Measurements from ENCODE around the gene MFSD2B. TPM values are rescaled to one million over a fixed set of nuclear protein-coding genes. Genes with fewer than 3 reads are reported as not detected.

Gene MFSD2B
- total and polyA plus RNA-seq, 4 experiments from 2014 or later, result not detected

- Mint-ChIP-seq H3K27ac (no peak overlapping the region), H3K4me1 (peaks cover 0 to 11% (median under 1%) of the 10 kb centered on the region in 4 donors), H3K36me3 (peaks cover 0 to under 1% of the 10 kb centered on the region in 2 donors), H3K27me3 (peaks cover 22 to 23% of the 10 kb centered on the region in 2 donors), H3K9me3 (no peaks in the 10 kb centered on the region), H3K4me3 (no peak overlapping the region)
- CTCF ChIA-PET (ENCODE audit: partially characterized antibody), result no interaction called here
- intact Hi-C loops (cut with micrococcal nuclease), result no loop called here
- POLR2A ChIA-PET (ENCODE audit: partially characterized antibody), result interaction anchor here (1.6 kb wide), 1 partner anchor 81 kb away, joined by 3 read pairs; the partner anchor contains the start of gene ATAD2B
- no peak for DNase-seq
- Histone ChIP-seq H3K4me1 (ENCODE audit: insufficient read depth, low read length) (peaks cover 11% of the 10 kb centered on the region), H3K9me3 (ENCODE audit: control insufficient read depth in 1 of 2, low read length in 2 of 2) (no peaks in the 10 kb centered on the region), H3K4me3 (ENCODE audit: low read length in 2 of 2) (no peak overlapping the region), H3K27me3 (ENCODE audit: insufficient read depth, low read length) (peaks cover 5% of the 10 kb centered on the region), H3K27ac (ENCODE audit: low read depth, low read length) (no peak overlapping the region), H3K36me3 (ENCODE audit: insufficient read depth, low read length) (no peaks in the 10 kb centered on the region)
These were observed 2.2 kb upstream of the MFSD2B start for GRCh38 chr2:24007693-24008092.

DNA sequence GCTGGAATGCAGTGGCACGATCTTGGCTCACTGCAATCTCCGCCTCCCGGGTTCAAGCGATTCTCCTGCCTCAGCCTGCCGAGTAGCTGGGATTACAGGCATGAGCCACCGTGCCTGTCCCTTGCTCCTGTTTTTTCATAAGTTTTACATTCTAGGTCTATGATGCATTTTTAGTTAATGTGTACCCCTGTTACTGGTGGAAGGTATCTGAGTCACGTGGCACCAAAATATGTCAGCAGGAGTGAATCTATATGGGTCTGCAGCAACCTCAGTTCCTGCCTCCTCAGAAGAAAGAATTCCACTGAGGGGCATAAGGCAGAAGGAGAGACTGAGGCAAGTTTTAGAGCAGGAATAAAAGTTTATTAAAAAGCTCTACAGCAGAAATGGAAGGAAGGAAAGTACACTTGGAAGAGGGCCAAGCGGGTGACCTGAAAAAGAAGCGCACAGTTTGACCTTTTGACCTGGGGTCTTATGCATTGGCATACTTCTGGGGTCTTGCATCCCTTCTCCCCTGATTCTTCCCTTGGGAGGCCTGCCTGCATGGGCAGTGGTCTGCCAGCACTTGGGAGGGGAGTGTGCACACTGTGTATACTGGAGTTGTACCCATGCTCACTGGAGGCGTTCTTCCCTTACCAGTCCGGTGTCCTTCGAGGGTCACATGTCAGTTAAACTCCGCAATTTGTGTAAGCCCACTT is 1.1 kb upstream of the MFSD2B start:
- no peaks in the 10 kb centered on the region for H3K9me3 ChIP-seq (ENCODE audit: control insufficient read depth in 1 of 2, low read length in 2 of 2)
- H3K4me3 ChIP-seq (ENCODE audit: low read length in 2 of 2), result no peak overlapping the region
- peaks cover 0 to 11% (median under 1%) of the 10 kb centered on the region in 4 donors for H3K4me1 Mint-ChIP-seq
- peak overlapping the region in 1 of 7 donors; percentile 49 for H3K27ac Mint-ChIP-seq
- H3K9me3 Mint-ChIP-seq, result no peaks in the 10 kb centered on the region
- no peaks in the 10 kb centered on the region for H3K36me3 Mint-ChIP-seq
- H3K4me1 ChIP-seq (ENCODE audit: insufficient read depth, low read length), result peaks cover 11% of the 10 kb centered on the region
- intact Hi-C loops (cut with micrococcal nuclease), result no loop called here
- H3K4me3 Mint-ChIP-seq, result no peak overlapping the region
- ChIA-PET POLR2A (ENCODE audit: partially characterized antibody) (interaction anchor here (1.6 kb wide), 1 partner anchor 82 kb away, joined by 3 read pairs; the partner anchor contains the start of gene ATAD2B), CTCF (ENCODE audit: partially characterized antibody) (no interaction called here)
- H3K27me3 Mint-ChIP-seq, result peaks cover 22 to 27% of the 10 kb centered on the region in 2 donors
- DNase-seq, result no peak
- no peak overlapping the region for H3K27ac ChIP-seq (ENCODE audit: low read depth, low read length)
- no peaks in the 10 kb centered on the region for H3K36me3 ChIP-seq (ENCODE audit: insufficient read depth, low read length)
- H3K27me3 ChIP-seq (ENCODE audit: insufficient read depth, low read length), result peaks cover 5% of the 10 kb centered on the region

GRCh38 chr2:24009367-24009679 is 562 bp upstream of the MFSD2B start:
- H3K9me3 Mint-ChIP-seq, result no peaks in the 10 kb centered on the region
- peak overlapping the region in 1 of 7 donors; percentile 49 for H3K27ac Mint-ChIP-seq
- H3K27me3 ChIP-seq (ENCODE audit: insufficient read depth, low read length), result peaks cover 5% of the 10 kb centered on the region
- H3K4me1 Mint-ChIP-seq, result peaks cover 0 to 11% (median under 1%) of the 10 kb centered on the region in 4 donors
- intact Hi-C loops (cut with micrococcal nuclease), result no loop called here
- no peak overlapping the region for H3K27ac ChIP-seq (ENCODE audit: low read depth, low read length)
- H3K36me3 Mint-ChIP-seq, result no peaks in the 10 kb centered on the region
- no peaks in the 10 kb centered on the region for H3K9me3 ChIP-seq (ENCODE audit: control insufficient read depth in 1 of 2, low read length in 2 of 2)
- H3K4me1 ChIP-seq (ENCODE audit: insufficient read depth, low read length), result peaks cover 11% of the 10 kb centered on the region
- H3K27me3 Mint-ChIP-seq, result peaks cover 22 to 28% of the 10 kb centered on the region in 2 donors
- ChIA-PET POLR2A (ENCODE audit: partially characterized antibody) (interaction anchor here (1.6 kb wide), 1 partner anchor 83 kb away, joined by 3 read pairs; the partner anchor contains the start of gene ATAD2B), CTCF (ENCODE audit: partially characterized antibody) (no interaction called here)
- H3K36me3 ChIP-seq (ENCODE audit: insufficient read depth, low read length), result no peaks in the 10 kb centered on the region
- no peak for DNase-seq
- H3K4me3 ChIP-seq (ENCODE audit: low read length in 2 of 2), result no peak overlapping the region
- H3K4me3 Mint-ChIP-seq, result no peak overlapping the region

GRCh38 chr2:24010477-24011249 is 778 bp downstream of the MFSD2B start:
- H3K36me3 Mint-ChIP-seq, result no peaks in the 10 kb centered on the region

GRCh38 chr2:24011250-24012104 is 1.6 kb downstream of the MFSD2B start:
- peak overlapping the region in 1 of 8 donors; percentile 18 for H3K4me3 Mint-ChIP-seq
- Histone ChIP-seq H3K27ac (ENCODE audit: low read depth, low read length) (no peak overlapping the region), H3K4me3 (ENCODE audit: low read length in 2 of 2) (no peak overlapping the region), H3K36me3 (ENCODE audit: insufficient read depth, low read length) (no peaks in the 10 kb centered on the region), H3K4me1 (ENCODE audit: insufficient read depth, low read length) (peaks cover 11% of the 10 kb centered on the region), H3K9me3 (ENCODE audit: control insufficient read depth in 1 of 2, low read length in 2 of 2) (no peaks in the 10 kb centered on the region), H3K27me3 (ENCODE audit: insufficient read depth, low read length) (peaks cover 5% of the 10 kb centered on the region)
- H3K27me3 Mint-ChIP-seq, result peaks cover 24 to 31% of the 10 kb centered on the region in 2 donors
- peaks cover 0 to 11% (median under 1%) of the 10 kb centered on the region in 4 donors for H3K4me1 Mint-ChIP-seq
- no peaks in the 10 kb centered on the region for H3K36me3 Mint-ChIP-seq
- intact Hi-C loops (cut with micrococcal nuclease), result no loop called here
- H3K27ac Mint-ChIP-seq, result peak overlapping the region in 1 of 7 donors; percentile 81
- DNase-seq, result no peak
- no peaks in the 10 kb centered on the region for H3K9me3 Mint-ChIP-seq
- ChIA-PET CTCF (ENCODE audit: partially characterized antibody) (interaction anchor here (1.2 kb wide), 2 partner anchors 11 to 187 kb away, joined by 3 read pairs; no protein-coding TSS in a partner anchor), POLR2A (ENCODE audit: partially characterized antibody) (no interaction called here)

More at GRCh38 chr2:24010477-24011249, 778 bp downstream of the MFSD2B start:
- Mint-ChIP-seq H3K27me3 (peaks cover 24 to 31% of the 10 kb centered on the region in 2 donors), H3K4me1 (peaks cover 0 to 11% (median under 1%) of the 10 kb centered on the region in 4 donors), H3K27ac (no peak overlapping the region), H3K9me3 (no peaks in the 10 kb centered on the region), H3K4me3 (no peak overlapping the region)
- H3K27ac ChIP-seq (ENCODE audit: low read depth, low read length), result no peak overlapping the region
- peaks cover 5% of the 10 kb centered on the region for H3K27me3 ChIP-seq (ENCODE audit: insufficient read depth, low read length)
- ChIA-PET POLR2A (ENCODE audit: partially characterized antibody) (no interaction called here), CTCF (ENCODE audit: partially characterized antibody) (interaction anchor here (1.2 kb wide), 2 partner anchors 12 to 186 kb away, joined by 3 read pairs; no protein-coding TSS in a partner anchor)
- H3K4me1 ChIP-seq (ENCODE audit: insufficient read depth, low read length), result peaks cover 11% of the 10 kb centered on the region
- no peak for DNase-seq
- H3K4me3 ChIP-seq (ENCODE audit: low read length in 2 of 2), result no peak overlapping the region
- no peaks in the 10 kb centered on the region for H3K9me3 ChIP-seq (ENCODE audit: control insufficient read depth in 1 of 2, low read length in 2 of 2)
- no peaks in the 10 kb centered on the region for H3K36me3 ChIP-seq (ENCODE audit: insufficient read depth, low read length)
- intact Hi-C loops (cut with micrococcal nuclease), result no loop called here

DNA sequence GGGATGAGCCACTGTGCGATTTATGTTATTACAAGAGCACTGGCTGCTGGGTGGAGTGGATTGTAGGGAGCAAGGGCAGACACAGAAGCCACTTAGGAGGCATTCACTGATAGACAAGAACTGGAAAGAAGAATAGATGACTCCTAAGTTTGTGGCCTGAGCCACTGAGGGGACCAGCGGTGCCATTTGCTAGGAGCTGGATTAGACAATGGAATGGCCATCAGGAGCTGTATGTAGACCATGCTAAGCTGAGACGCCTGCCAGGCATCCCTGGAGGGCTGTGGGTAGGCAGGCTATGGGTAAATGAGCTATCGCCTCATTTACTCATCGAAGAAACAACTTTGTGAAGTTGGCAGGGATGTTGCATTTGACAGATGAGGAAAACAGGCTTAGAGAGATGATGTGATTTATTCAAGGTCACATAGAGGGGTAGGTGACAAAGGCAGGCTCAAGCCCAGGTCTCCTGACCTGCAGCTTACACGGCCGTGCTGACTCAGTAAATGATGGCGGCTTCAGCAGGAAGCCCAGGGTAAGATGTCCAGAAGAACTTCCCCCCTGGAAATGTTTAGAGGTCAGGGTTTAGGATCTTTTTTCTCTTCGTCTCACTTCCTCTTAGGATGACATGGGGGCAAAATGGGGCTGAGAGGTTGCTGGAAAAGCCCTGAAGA is 2.8 kb downstream of the MFSD2B start:
- ChIA-PET CTCF (ENCODE audit: partially characterized antibody) (no interaction called here), POLR2A (ENCODE audit: partially characterized antibody) (interaction anchor here (0.7 kb wide), 1 partner anchor 120 kb away, joined by 3 read pairs; no protein-coding TSS in a partner anchor)
- no peaks in the 10 kb centered on the region for H3K36me3 ChIP-seq (ENCODE audit: insufficient read depth, low read length)
- H3K9me3 Mint-ChIP-seq, result no peaks in the 10 kb centered on the region
- H3K4me3 ChIP-seq (ENCODE audit: low read length in 2 of 2), result no peak overlapping the region
- H3K36me3 Mint-ChIP-seq, result no peaks in the 10 kb centered on the region
- intact Hi-C loops (cut with micrococcal nuclease), result no loop called here
- DNase-seq, result no peak
- H3K4me1 ChIP-seq (ENCODE audit: insufficient read depth, low read length), result peaks cover 11% of the 10 kb centered on the region
- H3K4me3 Mint-ChIP-seq, result no peak overlapping the region
- peaks cover 0 to 11% (median under 1%) of the 10 kb centered on the region in 4 donors for H3K4me1 Mint-ChIP-seq
- H3K27me3 ChIP-seq (ENCODE audit: insufficient read depth, low read length), result peaks cover 5% of the 10 kb centered on the region
- no peak overlapping the region for H3K27ac ChIP-seq (ENCODE audit: low read depth, low read length)
- H3K27ac Mint-ChIP-seq, result peak overlapping the region in 1 of 7 donors; percentile 34
- no peaks in the 10 kb centered on the region for H3K9me3 ChIP-seq (ENCODE audit: control insufficient read depth in 1 of 2, low read length in 2 of 2)
- H3K27me3 Mint-ChIP-seq, result peaks cover 24 to 31% of the 10 kb centered on the region in 2 donors
